Measurements from ENCODE around the gene CNTRL. TPM values are rescaled to one million over a fixed set of nuclear protein-coding genes. Genes with fewer than 3 reads are reported as not detected.

Gene CNTRL
- polyA plus RNA-seq, 1 donor from 2014 or later: 16.0 TPM

- no peak overlapping the region for H3K27ac ChIP-seq (ENCODE audit: low read length)
- TF ChIP-seq, protein P1, sequence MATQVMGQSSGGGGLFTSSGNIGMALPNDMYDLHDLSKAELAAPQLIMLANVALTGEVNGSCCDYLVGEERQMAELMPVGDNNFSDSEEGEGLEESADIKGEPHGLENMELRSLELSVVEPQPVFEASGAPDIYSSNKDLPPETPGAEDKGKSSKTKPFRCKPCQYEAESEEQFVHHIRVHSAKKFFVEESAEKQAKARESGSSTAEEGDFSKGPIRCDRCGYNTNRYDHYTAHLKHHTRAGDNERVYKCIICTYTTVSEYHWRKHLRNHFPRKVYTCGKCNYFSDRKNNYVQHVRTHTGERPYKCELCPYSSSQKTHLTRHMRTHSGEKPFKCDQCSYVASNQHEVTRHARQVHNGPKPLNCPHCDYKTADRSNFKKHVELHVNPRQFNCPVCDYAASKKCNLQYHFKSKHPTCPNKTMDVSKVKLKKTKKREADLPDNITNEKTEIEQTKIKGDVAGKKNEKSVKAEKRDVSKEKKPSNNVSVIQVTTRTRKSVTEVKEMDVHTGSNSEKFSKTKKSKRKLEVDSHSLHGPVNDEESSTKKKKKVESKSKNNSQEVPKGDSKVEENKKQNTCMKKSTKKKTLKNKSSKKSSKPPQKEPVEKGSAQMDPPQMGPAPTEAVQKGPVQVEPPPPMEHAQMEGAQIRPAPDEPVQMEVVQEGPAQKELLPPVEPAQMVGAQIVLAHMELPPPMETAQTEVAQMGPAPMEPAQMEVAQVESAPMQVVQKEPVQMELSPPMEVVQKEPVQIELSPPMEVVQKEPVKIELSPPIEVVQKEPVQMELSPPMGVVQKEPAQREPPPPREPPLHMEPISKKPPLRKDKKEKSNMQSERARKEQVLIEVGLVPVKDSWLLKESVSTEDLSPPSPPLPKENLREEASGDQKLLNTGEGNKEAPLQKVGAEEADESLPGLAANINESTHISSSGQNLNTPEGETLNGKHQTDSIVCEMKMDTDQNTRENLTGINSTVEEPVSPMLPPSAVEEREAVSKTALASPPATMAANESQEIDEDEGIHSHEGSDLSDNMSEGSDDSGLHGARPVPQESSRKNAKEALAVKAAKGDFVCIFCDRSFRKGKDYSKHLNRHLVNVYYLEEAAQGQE (IDR thresholded peaks at IDR 0.05; ENCODE audit: borderline replicate concordance): no peak
- TF ChIP-seq MXI1 (conservative IDR thresholded peaks at IDR 0.05; ENCODE audit: poor library complexity, severe bottlenecking): no peak
- TF ChIP-seq RAD21 (conservative IDR thresholded peaks at IDR 0.05): no peak
- TF ChIP-seq TAF1 (IDR thresholded peaks at IDR 0.05; ENCODE audit: low read depth): no peak
- no peak for TF ChIP-seq EZH2 (IDR thresholded peaks at IDR 0.05; ENCODE audit: borderline replicate concordance, insufficient read depth, low read length, poor library complexity, severe bottlenecking)
- no peak for TF ChIP-seq POLR2AphosphoS5 (IDR thresholded peaks at IDR 0.05)
- no peak overlapping the region for H3K4me3 ChIP-seq (ENCODE audit: low read length)
- peaks cover 3% of the 10 kb centered on the region for H4K20me1 ChIP-seq (ENCODE audit: insufficient read depth)
- peaks cover 29% of the 10 kb centered on the region for H3K79me2 ChIP-seq (replicated peaks; ENCODE audit: insufficient read depth, low read length)
- no peaks in the 10 kb centered on the region for H3F3A ChIP-seq (ENCODE audit: insufficient read depth, low read length, poor library complexity, severe bottlenecking)
- H3K4me2 ChIP-seq (ENCODE audit: low read length): no peak overlapping the region
- no peaks in the 10 kb centered on the region for H3K9me3 ChIP-seq (ENCODE audit: low read length)
- peaks cover 10% of the 10 kb centered on the region for H3K36me3 ChIP-seq (ENCODE audit: insufficient read depth, low read length)
- no peak overlapping the region for H3K9ac ChIP-seq (ENCODE audit: low read length)
- no peak overlapping the region for H2AFZ ChIP-seq (ENCODE audit: low read depth, low read length)
- H3K27me3 ChIP-seq (ENCODE audit: insufficient read depth, low read depth, low read length): no peaks in the 10 kb centered on the region
- no peaks in the 10 kb centered on the region for H3K9me2 ChIP-seq (ENCODE audit: insufficient read depth, low read length)
Observed at GRCh38 chr9:121182989-121183388, 108.2 kb downstream of the CNTRL start.

DNA sequence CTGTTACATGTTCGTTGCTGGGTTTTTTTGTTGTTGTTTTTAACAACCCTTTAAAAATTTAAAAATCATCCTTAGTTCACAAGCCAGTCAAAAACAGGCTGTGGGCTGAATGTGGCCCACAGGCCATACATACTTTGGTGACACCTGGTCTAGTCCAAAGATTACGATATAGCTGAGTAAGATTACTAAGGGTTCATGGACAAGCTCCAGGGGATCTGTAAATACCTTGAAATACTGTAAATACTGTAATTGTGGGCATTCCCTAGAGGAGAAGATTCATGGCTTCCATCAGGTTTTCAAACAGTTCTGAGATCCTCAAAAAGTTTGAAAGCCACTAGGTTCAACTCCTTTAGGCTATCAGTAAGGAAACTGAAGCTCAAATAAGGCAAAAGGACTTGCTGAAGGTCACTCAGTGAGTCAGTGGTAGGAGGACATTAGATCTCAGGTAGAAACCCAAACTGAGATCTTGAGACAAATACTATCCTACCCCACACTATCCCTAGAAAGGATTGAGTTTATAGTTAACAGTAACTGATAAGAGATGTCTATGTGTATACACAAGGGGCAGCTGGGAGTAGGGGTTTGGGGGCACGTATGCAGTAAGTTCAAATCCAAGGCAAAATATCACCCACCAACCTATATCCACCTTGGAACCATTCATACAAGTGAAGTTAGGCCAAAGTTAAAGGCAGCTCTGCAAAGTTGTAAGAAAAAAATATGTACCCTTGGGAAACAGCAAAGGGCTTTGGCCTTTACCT lies 109.1 kb downstream of the CNTRL start:
- Histone ChIP-seq H2AFZ (ENCODE audit: low read depth, low read length) (no peak overlapping the region), H3K79me2 (replicated peaks; ENCODE audit: insufficient read depth, low read length) (peaks cover 31% of the 10 kb centered on the region), H3K4me2 (ENCODE audit: low read length) (no peak overlapping the region), H3K27ac (ENCODE audit: low read length) (no peak overlapping the region), H3K4me3 (ENCODE audit: low read length) (no peak overlapping the region), H3F3A (ENCODE audit: insufficient read depth, low read length, poor library complexity, severe bottlenecking) (no peaks in the 10 kb centered on the region), H3K27me3 (ENCODE audit: insufficient read depth, low read depth, low read length) (no peaks in the 10 kb centered on the region), H3K9me3 (ENCODE audit: low read length) (no peaks in the 10 kb centered on the region), H3K9me2 (ENCODE audit: insufficient read depth, low read length) (no peaks in the 10 kb centered on the region), H4K20me1 (ENCODE audit: insufficient read depth) (peaks cover 5% of the 10 kb centered on the region), H3K9ac (ENCODE audit: low read length) (no peak overlapping the region), H3K36me3 (ENCODE audit: insufficient read depth, low read length) (peaks cover 10% of the 10 kb centered on the region)
- TF ChIP-seq EP300 (conservative IDR thresholded peaks at IDR 0.05; ENCODE audit: poor library complexity, severe bottlenecking): no peak
- no peak for TF ChIP-seq EZH2 (IDR thresholded peaks at IDR 0.05; ENCODE audit: borderline replicate concordance, insufficient read depth, low read length, poor library complexity, severe bottlenecking)
- no peak for TF ChIP-seq TAF1 (IDR thresholded peaks at IDR 0.05; ENCODE audit: low read depth)
- TF ChIP-seq RAD21 (conservative IDR thresholded peaks at IDR 0.05): no peak

DNA sequence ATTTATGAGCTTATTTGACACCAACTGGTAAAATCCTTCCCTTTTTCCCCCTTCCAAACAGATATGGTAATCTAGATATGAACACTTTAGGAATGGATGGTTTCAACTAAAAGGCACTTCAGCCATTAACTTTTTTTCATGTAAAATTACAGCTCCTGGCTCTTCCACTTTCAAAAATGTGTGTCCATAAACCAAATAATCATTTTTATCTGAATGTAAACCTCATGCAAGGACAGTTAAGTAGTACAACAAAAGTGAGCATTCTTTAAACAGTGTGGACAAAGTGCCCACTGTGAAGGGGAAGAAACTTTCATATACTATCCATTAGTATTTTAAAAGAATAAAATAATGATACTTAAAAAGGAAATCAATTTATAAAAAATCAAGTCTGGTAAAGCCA lies 109.7 kb downstream of the CNTRL start:
- Histone ChIP-seq H4K20me1 (ENCODE audit: insufficient read depth) (peaks cover 5% of the 10 kb centered on the region), H3F3A (ENCODE audit: insufficient read depth, low read length, poor library complexity, severe bottlenecking) (no peaks in the 10 kb centered on the region), H3K9me2 (ENCODE audit: insufficient read depth, low read length) (no peaks in the 10 kb centered on the region), H3K9ac (ENCODE audit: low read length) (no peak overlapping the region), H3K27me3 (ENCODE audit: insufficient read depth, low read depth, low read length) (no peaks in the 10 kb centered on the region), H3K36me3 (ENCODE audit: insufficient read depth, low read length) (peaks cover 10% of the 10 kb centered on the region), H3K27ac (ENCODE audit: low read length) (no peak overlapping the region), H3K4me3 (ENCODE audit: low read length) (no peak overlapping the region), H3K79me2 (replicated peaks; ENCODE audit: insufficient read depth, low read length) (peaks cover 34% of the 10 kb centered on the region), H2AFZ (ENCODE audit: low read depth, low read length) (no peak overlapping the region), H3K9me3 (ENCODE audit: low read length) (no peaks in the 10 kb centered on the region), H3K4me2 (ENCODE audit: low read length) (no peak overlapping the region)
- no peak for TF ChIP-seq EZH2 (IDR thresholded peaks at IDR 0.05; ENCODE audit: borderline replicate concordance, insufficient read depth, low read length, poor library complexity, severe bottlenecking)
- TF ChIP-seq MXI1 (conservative IDR thresholded peaks at IDR 0.05; ENCODE audit: poor library complexity, severe bottlenecking): no peak
- no peak for TF ChIP-seq EP300 (conservative IDR thresholded peaks at IDR 0.05; ENCODE audit: poor library complexity, severe bottlenecking)
- TF ChIP-seq CTCF (IDR thresholded peaks at IDR 0.05; ENCODE audit: poor library complexity, severe bottlenecking): no peak
- TF ChIP-seq POLR2AphosphoS5 (IDR thresholded peaks at IDR 0.05): no peak

Data from neural cell (in vitro differentiated cells).